OCI-LY7 (cell line): Measurements from ENCODE around the gene SOS1.

Source experiments
- EZH2phosphoT487 ChIP-seq: fragments of 200-600 bp; sonication (generic); IDR thresholded peaks from 2 replicates; pipeline ENCODE4 v1.6.1; 2018; ENCODE audit warnings: low read depth, borderline replicate concordance, mild to moderate bottlenecking, mixed run types, antibody characterized with exemption, low read length, moderate library complexity, mixed read lengths
- TF ChIP-seq, protein P1 (sequence below): fragments of 200-600 bp; sonication (generic); conservative IDR thresholded peaks from 2 replicates; pipeline ENCODE4 v1.5.1; 2014; ENCODE audit warnings: mild to moderate bottlenecking, antibody characterized with exemption, low read length, moderate library complexity, mixed read lengths

DNA sequence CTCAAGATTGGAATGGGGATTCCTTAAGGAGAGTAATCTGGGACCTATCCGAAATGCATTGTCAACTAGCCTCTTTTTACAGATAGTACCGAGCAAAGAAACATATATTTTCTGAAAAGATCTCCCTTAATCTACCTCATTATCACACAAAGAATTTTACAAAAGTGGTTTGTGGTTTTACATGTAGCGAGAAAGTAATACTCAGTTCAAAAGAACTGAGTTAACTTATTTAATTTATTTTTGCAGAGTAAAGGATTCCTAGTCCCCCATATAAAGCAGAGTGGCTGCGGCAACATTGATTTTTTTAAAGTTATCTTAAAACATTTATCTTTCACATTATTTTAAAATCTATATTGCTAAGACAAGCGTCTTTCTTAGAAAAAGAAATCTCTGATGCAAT lies 15.9 kb upstream of the SOS1 start:
- TF ChIP-seq, protein P1, sequence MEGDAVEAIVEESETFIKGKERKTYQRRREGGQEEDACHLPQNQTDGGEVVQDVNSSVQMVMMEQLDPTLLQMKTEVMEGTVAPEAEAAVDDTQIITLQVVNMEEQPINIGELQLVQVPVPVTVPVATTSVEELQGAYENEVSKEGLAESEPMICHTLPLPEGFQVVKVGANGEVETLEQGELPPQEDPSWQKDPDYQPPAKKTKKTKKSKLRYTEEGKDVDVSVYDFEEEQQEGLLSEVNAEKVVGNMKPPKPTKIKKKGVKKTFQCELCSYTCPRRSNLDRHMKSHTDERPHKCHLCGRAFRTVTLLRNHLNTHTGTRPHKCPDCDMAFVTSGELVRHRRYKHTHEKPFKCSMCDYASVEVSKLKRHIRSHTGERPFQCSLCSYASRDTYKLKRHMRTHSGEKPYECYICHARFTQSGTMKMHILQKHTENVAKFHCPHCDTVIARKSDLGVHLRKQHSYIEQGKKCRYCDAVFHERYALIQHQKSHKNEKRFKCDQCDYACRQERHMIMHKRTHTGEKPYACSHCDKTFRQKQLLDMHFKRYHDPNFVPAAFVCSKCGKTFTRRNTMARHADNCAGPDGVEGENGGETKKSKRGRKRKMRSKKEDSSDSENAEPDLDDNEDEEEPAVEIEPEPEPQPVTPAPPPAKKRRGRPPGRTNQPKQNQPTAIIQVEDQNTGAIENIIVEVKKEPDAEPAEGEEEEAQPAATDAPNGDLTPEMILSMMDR: no peak
- no peak for TF ChIP-seq EZH2phosphoT487
